GM18502 (cell line): Measurements from ENCODE around the gene LRRC8A.
A peak's percentile ranks its signal among the peaks of the same experiment; 100 is the strongest.
"Not testable (repeated sequence)": the region's sequence is repeated elsewhere in the genome, so short reads cannot be mapped to it uniquely, and the experiment has no call there.

Experiments used
- ATAC-seq: cut with Tn5 transposase; IDR thresholded peaks from one replicate; pipeline ENCODE4 v1.9.1; 2021; ENCODE audit warnings: mild to moderate bottlenecking; ENCODE audit not compliant: unreplicated experiment, poor library complexity

The LRRC8A gene

DNA sequence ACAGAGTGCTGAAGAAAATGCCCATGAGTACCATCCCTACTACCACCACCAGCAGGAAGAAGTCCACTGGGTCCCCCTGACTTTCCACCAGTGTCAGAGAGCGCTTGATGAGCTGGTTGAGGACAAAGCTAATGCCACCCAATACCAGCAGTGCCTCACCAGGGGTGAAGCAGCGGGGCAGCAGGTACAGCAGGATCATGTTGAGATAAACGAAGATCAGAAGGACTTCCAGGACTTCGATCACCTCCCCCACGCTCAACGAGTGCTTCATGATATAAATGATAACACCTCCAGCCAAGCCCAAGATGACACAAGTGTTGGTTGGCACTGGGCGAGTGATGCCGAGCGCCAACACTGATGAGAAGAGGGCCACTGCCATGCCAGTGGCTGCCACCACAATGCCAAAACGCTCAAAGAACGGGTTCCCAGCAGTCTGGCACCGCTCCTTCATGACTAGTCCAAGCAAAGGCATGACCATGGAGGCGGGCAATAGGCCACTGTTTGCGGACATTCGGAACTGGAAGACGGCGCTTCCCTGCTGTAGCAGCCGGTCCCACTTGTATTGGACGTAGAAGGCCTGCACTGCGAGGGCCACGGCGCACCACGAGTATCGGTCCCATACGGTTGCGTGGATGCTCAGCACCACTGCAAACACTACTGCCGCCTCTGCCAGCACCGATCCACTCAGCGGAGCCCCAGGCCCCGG is 64.8 kb downstream of the LRRC8A start:
- peak; percentile 20 for ATAC-seq

DNA sequence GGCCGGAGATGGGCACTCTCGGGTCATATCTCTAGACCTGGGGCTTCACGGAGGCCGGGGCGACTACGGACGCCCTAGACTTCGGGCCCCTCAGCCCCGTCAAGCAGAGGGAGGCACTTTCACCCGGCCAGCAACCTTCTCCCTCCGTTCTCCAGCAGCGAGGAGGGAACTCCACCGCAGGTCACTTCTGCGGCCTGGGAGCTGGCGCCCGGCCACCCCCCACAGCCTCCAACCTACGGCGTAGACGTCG is 65.3 kb downstream of the LRRC8A start:
- no peak for ATAC-seq

DNA sequence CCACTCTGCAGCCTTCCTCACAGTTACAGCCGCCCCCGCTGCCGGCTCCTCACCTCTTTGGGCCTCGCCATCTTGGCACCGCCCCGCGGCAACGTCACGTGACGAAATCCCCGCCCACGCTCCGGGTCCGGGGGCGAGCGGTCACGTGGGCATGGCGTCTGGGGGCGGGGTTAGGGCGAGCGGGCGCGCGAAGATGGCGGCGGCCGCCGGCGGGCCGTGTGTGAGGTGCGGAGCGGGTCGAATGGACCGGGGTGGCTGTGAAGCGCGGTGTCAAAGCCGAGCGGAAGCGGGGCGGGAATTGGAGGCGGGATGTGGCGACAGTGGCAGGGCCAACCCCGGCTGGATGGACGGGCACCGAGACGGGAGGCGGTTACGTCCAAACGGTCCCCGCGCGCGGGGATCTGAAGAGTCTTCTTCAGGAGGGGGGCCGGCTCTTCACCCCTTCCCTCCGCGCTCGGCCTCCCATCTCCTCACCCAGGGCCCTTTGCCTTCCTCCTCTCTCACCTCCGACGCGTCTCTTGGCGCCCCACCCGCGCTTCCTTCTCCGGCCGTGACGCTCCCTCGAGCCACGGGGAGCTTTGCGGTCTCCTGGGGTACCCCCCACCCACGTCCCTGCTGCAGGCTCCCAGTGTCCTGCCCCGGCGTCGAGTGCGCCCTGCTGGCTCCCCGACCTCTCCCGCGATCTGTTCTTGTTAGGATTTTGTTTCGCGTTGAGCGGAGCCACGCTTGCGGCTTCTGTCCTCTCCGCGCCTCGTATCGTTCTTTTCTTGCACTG is 65.8 kb downstream of the LRRC8A start, which contains the start of the genes DOLK and NUP188:
DOLK (minus strand) TSS at position 77 of the 775 bp plus-strand sequence. CDS start 300 bp downstream, outside the sequence.
NUP188 (plus strand) TSS at position 173 of the 775 bp plus-strand sequence; CDS start at position 194, 21 bp downstream.
- peak; percentile 86 for ATAC-seq

DNA sequence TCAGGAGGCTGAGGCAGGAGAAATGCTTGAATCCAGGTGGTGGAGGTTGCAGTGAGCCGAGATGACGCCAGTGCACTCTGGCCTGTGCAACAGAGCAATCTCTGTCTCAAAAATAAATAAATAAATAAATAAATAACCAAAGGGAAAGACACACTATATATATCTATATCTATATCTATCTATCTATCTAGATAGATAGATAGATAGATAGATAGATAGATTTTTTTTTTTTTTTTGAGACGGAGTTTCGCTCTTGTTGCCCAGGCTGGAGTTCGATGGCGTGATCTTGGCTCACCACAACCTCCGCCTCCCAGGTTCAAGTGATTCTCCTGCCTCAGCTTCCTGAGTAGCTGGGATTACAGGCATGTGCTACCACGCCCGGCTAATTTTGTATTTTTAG is 79.5 kb downstream of the LRRC8A start:
- not testable (repeated sequence) for ATAC-seq
